Body of pancreas (tissue), 4 donors: ENCODE data around the gene PDE11A. TPM values are rescaled to one million over a fixed set of nuclear protein-coding genes. Genes with fewer than 3 reads are reported as not detected.

Experiments used
- ATAC-seq: fragments of 150-250 bp; one replicate; pipeline ENCODE4 v1.9.1; 2016
- DNase-seq, 4 donors: peaks; one replicate each; pipeline ENCODE4 v3.0.0-alpha.2; 2019
- H3K27ac ChIP-seq, 4 donors: fragments of 200-600 bp; sonication (generic); 1 replicate in 3 of 4; 2 replicates in 1 of 4; pipeline versions ENCODE4 v1.5.1 to v1.6.1; 2016 to 2019; ENCODE audit warnings: mild to moderate bottlenecking in 1 of 4, mixed read lengths in 1 of 4, moderate library complexity in 1 of 4
- H3K27me3 ChIP-seq, 2 donors: fragments of 200-600 bp; sonication (generic); one replicate each; pipeline ENCODE4 v1.6.0; 2016; ENCODE audit warnings: mild to moderate bottlenecking in 1 of 2
- H3K36me3 ChIP-seq, 2 donors: fragments of 200-600 bp; sonication (generic); replicated peaks in 1 of 2; 2 replicates each; pipeline ENCODE4 v1.5.1; 2016; ENCODE audit warnings: low read depth in 2 of 2; ENCODE audit not compliant: insufficient read depth in 1 of 2
- H3K4me1 ChIP-seq: fragments of 200-600 bp; sonication (generic); one replicate; pipeline ENCODE4 v1.6.0; 2016
- H3K4me3 ChIP-seq, 2 donors: fragments of 200-600 bp; sonication (generic); 1 replicate in 1 of 2; 2 replicates in 1 of 2; pipeline ENCODE4 v1.5.1; 2016 to 2019
- H3K9me3 ChIP-seq, 3 donors: fragments of 200-600 bp; sonication (generic); 1 replicate in 2 of 3; 2 replicates in 1 of 3; pipeline ENCODE4 v1.5.1; 2016
- POLR2A ChIP-seq, 3 donors: fragments of 450-650 bp; IDR thresholded peaks; one replicate each; pipeline ENCODE4 v1.6.1; 2016; ENCODE audit warnings: antibody characterized with exemption in 3 of 3, mild to moderate bottlenecking in 2 of 3
- WGBS, 2 donors: methylation state at CpG; one replicate each; pipeline ENCODE4 v1.1.5; 2017; 5-methylcytosine and 5-hydroxymethylcytosine counted together
- intact Hi-C: fragments of 100-400 bp; cut with DNase I; formaldehyde crosslinking; loops from one replicate; pipeline ENCODE4 v1.15.1; 2023
- total RNA-seq, 2 donors: library from RNA; depleted of rRNA; stranded (reverse); fragments of >200 nt; gene quantifications; one replicate each; pipeline ENCODE4 v1.1.0, GENCODE V29; 2016
- TF ChIP-seq, protein P1 (sequence below), 7 experiments: fragments of 450-650 bp in 4 of 7; fragments of 200-600 bp in 3 of 7; sonication (generic) in 3 of 7; IDR thresholded peaks; one replicate each; pipeline ENCODE4 v1.5.1; 2016 to 2019; ENCODE audit warnings: antibody characterized with exemption in 7 of 7

The PDE11A gene
- total RNA-seq, 2 donors from 2014 or later = 2.6 to 4.0 TPM

DNA sequence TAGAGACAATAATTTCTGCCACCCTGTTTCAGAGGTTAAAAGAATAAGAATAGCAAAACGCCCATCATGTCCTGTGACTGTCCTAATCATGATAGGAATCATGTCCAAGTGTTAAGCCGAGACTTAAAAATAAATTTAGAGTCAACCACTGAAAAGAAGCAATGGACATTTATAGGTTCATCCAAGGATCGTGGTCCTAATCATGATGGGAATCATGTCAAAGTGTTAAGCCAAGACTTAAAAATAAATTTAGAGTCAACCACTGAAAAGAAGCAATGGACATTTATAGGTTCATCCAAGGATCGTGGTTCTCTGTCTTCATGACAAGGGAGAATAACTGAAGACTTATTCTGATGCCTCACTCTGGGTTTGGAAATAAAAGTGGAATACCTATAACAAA, 73.6 kb downstream of the PDE11A start:
- intact Hi-C loops = no loop called here
- Histone ChIP-seq H3K9me3 (no peaks in the 10 kb centered on the region), H3K27ac (no peak overlapping the region), H3K27me3 (no peaks in the 10 kb centered on the region), H3K4me3 (no peak overlapping the region), H3K36me3 (no peaks in the 10 kb centered on the region), H3K4me1 (no peaks in the 10 kb centered on the region)
- no peak for ATAC-seq
- TF ChIP-seq, protein P1, sequence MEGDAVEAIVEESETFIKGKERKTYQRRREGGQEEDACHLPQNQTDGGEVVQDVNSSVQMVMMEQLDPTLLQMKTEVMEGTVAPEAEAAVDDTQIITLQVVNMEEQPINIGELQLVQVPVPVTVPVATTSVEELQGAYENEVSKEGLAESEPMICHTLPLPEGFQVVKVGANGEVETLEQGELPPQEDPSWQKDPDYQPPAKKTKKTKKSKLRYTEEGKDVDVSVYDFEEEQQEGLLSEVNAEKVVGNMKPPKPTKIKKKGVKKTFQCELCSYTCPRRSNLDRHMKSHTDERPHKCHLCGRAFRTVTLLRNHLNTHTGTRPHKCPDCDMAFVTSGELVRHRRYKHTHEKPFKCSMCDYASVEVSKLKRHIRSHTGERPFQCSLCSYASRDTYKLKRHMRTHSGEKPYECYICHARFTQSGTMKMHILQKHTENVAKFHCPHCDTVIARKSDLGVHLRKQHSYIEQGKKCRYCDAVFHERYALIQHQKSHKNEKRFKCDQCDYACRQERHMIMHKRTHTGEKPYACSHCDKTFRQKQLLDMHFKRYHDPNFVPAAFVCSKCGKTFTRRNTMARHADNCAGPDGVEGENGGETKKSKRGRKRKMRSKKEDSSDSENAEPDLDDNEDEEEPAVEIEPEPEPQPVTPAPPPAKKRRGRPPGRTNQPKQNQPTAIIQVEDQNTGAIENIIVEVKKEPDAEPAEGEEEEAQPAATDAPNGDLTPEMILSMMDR (IDR thresholded peaks at IDR 0.05) = no peak
- TF ChIP-seq POLR2A (IDR thresholded peaks at IDR 0.05) = no peak
- DNase-seq = no peak
- WGBS, 2 donors = 79 to 88% methylated on average over 4 of the region's 4 CpGs

GRCh38 chr2:177998006-177998405, 74.6 kb downstream of the PDE11A start:
- Histone ChIP-seq H3K27ac (no peak overlapping the region), H3K9me3 (no peaks in the 10 kb centered on the region), H3K36me3 (no peaks in the 10 kb centered on the region), H3K4me3 (no peak overlapping the region), H3K27me3 (no peaks in the 10 kb centered on the region), H3K4me1 (no peaks in the 10 kb centered on the region)
- no peak for DNase-seq
- WGBS, 2 donors = 73 to 77% methylated on average over 2 of the region's 2 CpGs
- TF ChIP-seq, protein P1 (IDR thresholded peaks at IDR 0.05) = no peak
- TF ChIP-seq POLR2A (IDR thresholded peaks at IDR 0.05) = no peak
- intact Hi-C loops = no loop called here
- ATAC-seq = no peak

GRCh38 chr2:177992992-177993391, 79.6 kb downstream of the PDE11A start:
- no peak for DNase-seq
- Histone ChIP-seq H3K36me3 (no peaks in the 10 kb centered on the region), H3K4me1 (no peaks in the 10 kb centered on the region), H3K4me3 (no peak overlapping the region), H3K27ac (no peak overlapping the region), H3K27me3 (no peaks in the 10 kb centered on the region), H3K9me3 (no peaks in the 10 kb centered on the region)
- no peak for ATAC-seq
- intact Hi-C loops = no loop called here
- 72 to 90% methylated on average over 2 of the region's 2 CpGs for WGBS, 2 donors
- TF ChIP-seq, protein P1 (IDR thresholded peaks at IDR 0.05) = no peak
- TF ChIP-seq POLR2A (IDR thresholded peaks at IDR 0.05) = no peak

GRCh38 chr2:177989029-177989885, 83.3 kb downstream of the PDE11A start:
- no peak for TF ChIP-seq POLR2A (IDR thresholded peaks at IDR 0.05)
- TF ChIP-seq, protein P1 (IDR thresholded peaks at IDR 0.05) = no peak
- intact Hi-C loops = no loop called here
- Histone ChIP-seq H3K9me3 (no peaks in the 10 kb centered on the region), H3K27me3 (no peaks in the 10 kb centered on the region), H3K4me1 (no peaks in the 10 kb centered on the region), H3K4me3 (no peak overlapping the region), H3K36me3 (no peaks in the 10 kb centered on the region), H3K27ac (no peak overlapping the region)
- no peak for DNase-seq
- ATAC-seq = no peak
- WGBS, 2 donors = 78 to 83% methylated on average over 4 of the region's 4 CpGs

DNA sequence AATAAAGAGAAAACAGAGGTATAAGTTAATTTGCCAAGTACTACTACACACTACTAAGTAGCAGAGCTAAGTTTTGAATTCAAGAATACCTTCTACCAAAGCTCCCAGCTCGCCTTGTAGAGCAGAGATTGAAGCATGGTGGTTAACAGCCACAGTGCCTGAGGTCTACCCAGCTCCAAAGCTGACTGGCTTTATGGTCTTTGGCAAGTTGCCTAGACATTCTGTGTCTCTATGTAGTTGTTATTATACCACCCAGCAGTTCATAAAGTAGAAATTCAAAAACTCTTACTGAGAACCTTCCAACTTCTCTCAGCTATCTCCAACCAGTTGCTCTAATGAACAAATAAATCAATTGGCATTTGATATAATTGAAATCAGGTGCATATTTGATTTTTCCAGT, 87.8 kb downstream of the PDE11A start:
- Histone ChIP-seq H3K4me3 (no peak overlapping the region), H3K36me3 (no peaks in the 10 kb centered on the region), H3K27ac (no peak overlapping the region), H3K9me3 (no peaks in the 10 kb centered on the region), H3K4me1 (no peaks in the 10 kb centered on the region), H3K27me3 (no peaks in the 10 kb centered on the region)
- ATAC-seq (no peak), DNase-seq (no peak)
- intact Hi-C loops = no loop called here
- no peak for TF ChIP-seq POLR2A (IDR thresholded peaks at IDR 0.05)
- TF ChIP-seq, protein P1 (IDR thresholded peaks at IDR 0.05) = no peak
- 76 to 83% methylated on average over 1 of the region's 1 CpG for WGBS, 2 donors
